GM11168 (cell line): ENCODE data around the gene FBXO41.

Experiments used
- in situ Hi-C: fragments of 300-500 bp; cut with MboI; formaldehyde crosslinking; loops from one replicate; pipeline ENCODE4 v1.12.0; 2022; ENCODE audit warnings: low sequenced_read_pairs; ENCODE audit not compliant: unreplicated experiment

Gene FBXO41

DNA sequence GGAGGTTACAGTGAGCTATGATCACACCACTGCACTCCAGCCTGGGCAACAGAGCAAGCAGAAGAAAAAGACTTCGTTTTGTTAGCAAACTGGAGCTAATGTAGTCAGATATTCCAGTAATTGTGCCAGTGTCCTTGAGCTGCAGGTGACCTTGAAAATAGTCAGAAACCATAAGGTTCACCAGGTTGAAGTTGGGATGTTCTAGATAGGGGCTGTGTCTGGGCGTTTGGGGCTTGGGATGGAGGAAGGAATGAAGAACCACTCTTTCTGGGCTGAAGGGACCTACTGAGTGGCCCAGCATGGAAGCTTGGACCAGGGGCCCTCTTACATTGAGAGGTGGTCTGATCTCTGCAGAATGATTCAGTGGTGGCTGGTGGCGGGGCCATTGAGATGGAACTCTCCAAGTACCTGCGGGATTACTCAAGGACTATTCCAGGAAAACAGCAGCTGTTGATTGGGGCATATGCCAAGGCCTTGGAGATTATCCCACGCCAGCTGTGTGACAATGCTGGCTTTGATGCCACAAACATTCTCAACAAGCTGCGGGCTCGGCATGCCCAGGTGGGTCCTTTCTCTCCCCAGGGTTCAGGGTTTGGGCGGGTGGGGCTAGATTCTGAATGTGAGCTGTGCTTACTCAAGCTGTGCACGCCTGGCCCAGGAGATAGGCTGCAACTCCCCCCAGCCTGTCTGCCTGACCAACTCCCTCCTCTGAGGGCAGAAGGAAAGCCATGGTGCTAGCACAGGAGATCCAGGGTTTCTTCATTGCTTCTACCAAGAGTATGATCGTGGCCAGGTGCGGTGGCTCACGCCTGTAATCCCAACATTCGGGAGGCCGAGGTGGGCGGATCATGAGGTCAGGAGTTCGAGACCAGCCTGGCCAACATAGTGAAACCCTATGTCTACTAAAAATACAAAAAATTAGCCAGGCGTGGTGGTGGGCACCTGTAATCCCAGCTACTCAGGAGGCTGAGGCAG is 33.1 kb downstream of the FBXO41 start:
- in situ Hi-C loops: no loop called here

DNA sequence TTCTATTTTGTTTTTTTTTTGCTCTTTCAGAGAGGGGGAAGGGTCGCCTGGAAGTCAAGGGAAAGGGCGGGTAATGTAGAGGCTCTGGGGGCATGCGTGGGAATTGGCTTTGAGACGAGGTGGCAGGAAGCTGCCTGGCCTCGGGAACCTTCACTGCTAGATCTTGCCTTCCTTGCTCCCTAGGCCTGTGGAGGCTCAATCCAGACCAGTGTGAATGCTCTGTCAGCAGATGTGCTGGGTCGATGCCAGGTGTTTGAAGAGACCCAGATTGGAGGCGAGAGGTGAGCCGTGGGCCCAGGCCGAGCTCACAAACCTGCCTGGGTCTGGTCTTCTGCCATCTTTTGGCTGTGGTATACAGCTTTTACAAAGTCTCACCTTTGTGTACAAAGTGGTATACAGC is 34.6 kb downstream of the FBXO41 start:
- in situ Hi-C loops: no loop called here

DNA sequence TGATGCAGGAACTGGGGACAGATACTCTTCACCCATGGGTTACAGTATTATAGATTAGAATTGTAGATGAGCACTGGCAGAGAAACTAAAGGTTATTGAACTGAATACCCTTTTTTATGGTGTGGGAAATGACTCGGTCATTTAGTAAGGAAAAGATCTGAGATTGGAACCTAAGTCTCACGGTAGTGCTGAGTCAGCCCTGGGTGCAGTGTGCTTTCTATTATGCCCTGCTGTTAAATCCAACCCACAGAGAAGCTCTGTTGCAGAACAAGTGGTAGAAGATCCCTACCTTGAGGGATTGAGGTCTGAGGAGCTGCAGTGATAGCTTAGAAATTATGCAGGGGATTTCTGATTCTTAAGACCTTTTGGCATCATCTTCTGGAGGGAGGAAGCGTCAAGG is 37.4 kb downstream of the FBXO41 start:
- in situ Hi-C loops: no loop called here

DNA sequence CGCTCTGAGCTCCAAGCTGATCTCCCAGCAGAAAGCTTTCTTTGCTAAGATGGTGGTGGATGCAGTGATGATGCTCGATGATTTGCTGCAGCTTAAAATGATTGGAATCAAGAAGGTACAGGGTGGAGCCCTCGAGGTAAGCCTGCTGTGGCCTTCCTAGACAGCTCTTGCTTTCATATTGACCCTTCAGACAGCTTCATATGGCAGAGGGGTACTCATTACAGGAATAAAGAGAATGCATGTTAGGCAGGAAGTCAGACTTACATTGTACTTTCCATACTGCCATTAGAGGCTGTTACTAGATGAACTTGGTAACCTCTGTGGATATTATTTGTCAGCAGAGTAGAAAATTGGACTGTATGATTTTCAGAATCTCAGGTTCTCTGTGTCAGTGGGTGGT is 39.7 kb downstream of the FBXO41 start:
- in situ Hi-C loops: no loop called here

DNA sequence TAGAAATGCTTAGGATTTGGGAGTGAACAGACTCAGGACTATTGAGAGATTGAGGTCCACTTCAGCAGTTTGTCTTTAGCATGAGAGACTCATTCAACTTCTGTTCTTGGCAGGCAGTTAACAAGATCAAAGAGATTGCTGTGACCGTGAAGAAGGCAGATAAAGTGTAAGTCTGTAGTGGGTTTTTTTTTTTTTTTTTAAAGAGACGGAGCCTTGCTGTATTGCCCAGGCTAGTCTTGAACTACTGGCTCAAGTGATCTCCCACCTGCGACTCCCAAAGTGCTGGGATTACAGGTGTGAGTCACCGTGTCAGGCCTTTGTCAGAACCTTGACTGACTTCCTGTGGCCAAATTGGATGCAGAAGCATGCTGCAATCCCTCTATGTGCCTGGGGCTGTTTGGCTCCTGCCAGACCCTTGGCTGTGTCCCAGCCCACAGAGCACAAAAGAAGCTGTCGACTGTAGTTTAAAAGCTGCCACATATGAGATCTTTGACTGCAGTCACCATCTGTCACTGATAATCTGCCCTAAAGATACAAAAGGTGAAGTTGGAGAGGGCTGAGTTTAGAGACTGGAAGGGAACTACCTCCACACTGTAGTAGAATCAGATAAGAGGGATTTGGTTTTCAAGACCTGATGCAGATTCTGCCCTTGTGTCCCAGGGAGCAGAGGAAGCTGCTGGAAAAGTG is 40.3 kb downstream of the FBXO41 start:
- in situ Hi-C loops: no loop called here

DNA sequence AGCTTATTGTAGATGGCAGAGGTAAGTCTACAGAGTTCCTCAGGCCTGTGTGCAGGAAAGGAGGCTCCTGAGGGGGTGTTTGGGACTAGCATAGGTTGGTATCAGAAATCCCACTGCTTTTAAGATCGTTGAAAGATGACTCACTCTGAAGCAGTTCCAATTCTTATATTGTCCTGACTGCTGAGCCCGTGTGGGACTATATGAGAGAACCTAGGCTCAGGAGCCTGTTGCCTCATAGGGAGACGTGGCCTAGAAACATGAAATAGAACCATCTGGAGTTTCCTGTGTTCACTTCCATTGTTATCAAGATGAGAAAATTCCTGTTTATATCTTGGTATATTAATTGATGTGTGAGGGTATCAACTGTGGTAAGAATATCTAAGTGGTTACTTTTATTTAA is 44.5 kb downstream of the FBXO41 start:
- in situ Hi-C loops: no loop called here

DNA sequence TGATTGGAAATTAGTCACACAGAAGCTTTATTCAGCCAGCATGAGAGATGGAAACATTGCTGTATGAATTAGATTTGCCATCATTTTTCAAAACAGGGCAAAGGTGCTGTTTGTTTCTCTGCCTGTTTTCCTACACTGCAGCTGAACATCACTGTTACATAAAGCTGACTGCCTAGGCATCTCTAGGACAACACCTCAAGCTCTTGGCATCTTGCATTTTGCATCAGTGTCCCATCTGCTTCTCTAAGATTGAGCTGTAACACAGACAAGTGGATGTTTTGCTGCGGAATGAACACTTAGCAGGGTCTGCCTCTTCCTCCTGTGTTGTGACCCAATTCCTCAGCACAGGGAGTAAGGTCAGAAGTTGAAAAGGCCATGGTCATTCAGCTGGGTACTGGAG is 45.3 kb downstream of the FBXO41 start:
- in situ Hi-C loops: no loop called here

DNA sequence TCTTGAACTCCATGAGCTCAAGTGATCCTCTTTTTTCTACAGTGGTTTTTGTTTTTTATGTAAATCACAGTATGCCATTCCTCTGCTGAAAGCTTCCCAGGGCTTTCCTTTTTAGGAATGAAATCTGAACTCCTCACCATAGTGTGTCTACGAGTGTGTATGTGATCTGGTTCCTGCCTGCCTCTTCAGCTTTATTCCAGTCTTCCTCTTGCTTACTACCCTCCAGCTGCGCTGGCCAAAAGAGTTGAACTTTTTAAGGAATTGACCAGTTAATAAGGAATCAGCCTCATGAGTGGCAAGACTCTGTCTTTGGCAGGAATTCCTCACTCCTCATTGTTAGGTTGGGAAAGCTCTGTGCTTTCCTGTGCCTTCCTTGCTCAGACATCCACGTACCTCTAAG is 46.1 kb downstream of the FBXO41 start:
- in situ Hi-C loops: no loop called here

DNA sequence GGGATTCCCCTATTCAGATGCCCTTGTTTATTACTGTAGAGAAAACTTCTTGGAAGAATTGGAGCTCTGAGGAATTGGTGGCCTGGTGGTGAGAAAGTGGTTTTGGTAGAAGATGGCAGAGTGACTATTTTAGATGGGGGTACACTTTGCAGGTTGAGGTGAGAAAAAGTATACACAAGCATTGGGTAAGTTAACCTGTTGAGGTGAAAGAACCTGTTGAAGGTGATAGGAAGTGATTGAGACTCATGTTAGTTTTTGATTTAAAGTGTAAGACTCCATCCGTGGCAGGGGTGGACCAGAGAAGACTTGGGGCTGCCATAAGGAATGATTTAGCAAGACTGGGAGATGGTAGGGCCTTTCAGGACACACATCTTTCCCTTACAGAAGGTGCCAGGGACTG is 47.1 kb downstream of the FBXO41 start:
- in situ Hi-C loops: no loop called here

DNA sequence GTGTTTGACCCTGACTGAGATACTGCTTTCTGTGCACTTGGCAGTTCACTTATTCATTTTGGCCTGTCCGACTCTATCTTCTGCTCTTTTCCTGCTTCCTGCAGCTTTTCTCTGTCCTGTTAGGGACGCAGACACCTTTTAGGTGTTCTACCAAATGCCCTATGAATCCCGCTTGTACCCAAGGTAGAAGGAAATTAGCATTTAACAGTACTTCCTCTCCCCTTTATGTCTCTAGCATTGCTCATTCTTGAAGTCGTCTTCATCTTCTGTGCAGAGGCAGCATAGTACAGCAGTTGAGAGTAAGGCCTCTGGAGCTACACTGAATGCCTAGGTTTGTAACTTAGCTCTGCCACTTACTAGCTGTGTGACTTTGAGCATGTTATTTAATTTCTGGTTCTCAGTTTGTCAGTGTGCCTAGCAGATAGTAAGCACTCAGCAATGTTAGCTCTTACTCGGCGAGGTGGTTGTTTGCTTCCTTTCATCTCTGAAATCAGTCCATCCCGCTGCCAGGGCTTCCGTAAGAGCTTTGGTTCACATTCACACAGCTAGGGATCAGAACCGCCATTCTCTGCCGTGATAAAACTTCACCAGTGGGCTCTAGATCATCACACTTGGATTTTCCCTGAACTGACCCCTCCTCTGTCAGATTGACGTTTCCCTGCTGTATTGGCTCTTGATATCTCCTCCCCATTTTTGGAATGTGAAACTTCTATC is 48.8 kb downstream of the FBXO41 start:
- in situ Hi-C loops: no loop called here

DNA sequence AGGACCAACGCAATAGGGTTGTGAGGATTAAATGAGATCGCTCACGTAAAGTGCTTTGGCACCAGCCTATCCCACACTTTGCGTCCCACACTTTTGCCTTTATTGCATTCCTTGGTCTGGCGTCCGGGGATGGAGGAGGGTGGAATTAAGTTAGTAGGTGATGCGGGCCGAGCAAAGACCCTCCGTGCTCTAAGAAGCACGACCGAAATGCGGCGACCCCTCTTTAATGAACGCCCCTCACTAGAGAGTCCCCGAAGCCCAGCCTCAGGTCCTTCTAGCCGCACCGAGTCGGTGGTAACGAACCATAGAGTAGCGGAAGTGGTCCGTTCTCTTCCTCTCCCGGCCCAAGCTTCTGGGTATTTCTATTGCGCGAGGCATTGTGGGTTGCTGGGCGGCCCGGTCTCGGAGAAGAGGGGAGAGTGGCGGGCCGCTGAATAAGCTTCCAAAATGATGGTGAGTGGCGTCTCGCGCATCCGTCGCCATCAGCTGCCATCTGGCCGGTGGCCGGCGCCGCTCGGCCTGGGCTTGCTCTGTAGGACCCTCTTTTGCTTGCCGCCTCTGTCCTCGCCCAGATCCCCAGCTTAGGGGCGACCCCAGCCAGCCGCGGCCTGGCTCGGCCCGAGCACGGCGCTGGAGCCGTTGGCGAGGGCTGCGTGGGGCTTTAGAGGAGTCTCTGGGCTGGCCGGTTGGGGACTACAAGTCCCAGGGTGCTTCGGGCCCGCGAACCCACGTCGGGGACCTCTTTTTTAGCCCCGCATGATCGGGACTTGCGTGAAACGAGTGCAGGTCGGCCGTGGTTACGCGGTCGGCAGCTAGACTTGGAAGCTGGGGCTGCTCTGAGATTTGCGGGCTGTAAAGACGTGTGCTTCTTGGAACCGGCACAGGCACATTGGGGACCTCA is 50.1 kb downstream of the FBXO41 start, which contains the start of gene CCT7:
CCT7 (plus strand) TSS at position 377 of the 901 bp plus-strand sequence; CDS start at position 448, 71 bp downstream.
- in situ Hi-C loops: no loop called here

DNA sequence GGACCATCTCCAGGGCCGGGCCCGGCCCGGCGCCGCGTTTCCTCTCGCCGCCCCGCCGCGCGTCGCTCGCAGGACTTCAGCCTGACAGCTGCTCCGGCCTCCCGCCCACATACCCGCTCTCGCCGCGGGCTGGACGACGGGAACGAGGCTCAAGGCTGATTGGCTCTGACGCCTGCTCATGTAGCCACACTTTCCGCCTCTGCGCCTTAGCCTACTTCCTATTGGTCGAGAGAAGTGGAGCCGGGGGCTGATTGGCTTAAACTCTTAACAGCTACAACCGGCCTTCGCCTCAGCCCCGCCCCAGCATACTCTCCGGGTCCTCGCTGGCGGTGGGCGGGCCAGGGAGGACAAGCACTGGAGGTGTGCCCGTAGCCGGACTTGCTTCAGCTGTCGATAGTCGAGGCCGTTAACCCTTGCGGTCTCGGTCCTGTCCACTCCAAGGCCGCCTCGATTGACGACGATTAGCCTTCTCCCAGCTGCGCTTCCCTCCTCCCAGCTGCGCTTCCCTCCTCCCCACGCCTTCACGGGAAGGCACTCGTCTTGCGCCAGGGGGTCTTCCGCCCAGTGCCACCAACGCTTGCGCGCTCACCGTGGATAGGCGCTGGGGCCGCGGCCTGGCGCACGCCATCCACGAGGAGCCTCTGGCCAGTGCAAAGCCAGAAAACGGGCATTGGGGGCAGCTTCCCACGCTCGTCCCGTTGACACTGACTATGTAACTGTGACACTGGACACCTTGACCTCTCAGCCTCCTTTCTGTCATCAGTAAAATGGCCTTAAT is 50.9 kb downstream of the FBXO41 start, which contains the start of gene PRADC1:
PRADC1 (minus strand) TSS at position 86 of the 778 bp plus-strand sequence; CDS start at position 7, 79 bp downstream.
- in situ Hi-C loops: no loop called here

DNA sequence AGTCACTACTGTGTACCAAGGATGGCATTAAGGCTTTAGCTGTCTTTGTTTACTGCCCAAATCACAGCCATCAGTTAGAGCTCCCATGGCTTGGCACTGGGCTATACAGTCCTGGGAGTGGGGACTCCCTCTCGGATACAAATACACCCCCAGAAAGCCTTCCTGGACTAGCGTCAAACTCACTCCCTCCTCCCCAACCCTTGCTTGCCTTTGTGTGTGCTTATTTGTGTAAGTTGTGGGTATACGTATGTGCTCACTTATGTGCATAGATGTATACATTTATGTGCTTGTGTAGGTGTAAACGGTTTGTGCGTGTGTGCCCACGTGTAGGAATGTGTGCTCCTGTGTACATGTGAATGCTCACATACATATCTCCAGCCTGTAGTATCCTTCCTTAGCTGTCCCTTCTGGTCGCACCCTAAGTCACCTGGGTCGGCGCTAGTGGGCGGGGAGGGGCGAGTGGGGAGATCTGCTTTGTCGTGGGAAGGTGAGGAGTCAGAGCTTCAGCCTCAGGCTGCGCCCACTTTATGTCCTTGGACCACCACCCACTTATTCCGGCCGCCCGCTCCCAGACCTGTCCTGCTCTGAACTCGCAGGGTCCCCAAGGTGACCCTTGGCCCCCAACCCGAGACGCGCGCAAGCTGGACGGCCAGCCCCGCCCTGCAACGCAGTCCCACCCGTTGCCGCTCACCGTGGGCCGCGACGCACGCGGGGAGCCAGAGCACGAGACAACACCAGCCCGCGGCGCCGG is 51.7 kb downstream of the FBXO41 start:
- in situ Hi-C loops: no loop called here

DNA sequence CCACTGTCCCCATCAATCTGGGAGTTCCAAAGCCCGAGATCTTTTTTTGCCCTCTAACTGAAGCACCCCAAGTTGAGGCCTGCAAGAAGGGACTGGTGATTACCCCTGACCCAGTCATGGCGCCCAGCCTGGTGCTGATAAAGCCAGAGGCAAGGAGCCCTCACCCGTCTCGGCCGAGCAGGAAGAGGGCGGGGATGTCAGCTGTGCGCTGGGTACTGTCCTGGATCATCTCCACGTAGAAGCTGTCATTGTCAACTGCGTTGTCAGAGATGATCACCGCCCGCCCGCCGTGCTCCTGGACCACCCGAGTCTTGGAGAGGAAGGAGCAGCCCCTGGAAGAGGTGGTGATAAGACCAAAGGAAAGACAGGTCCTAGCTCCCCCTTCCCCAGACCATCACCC is 55.6 kb downstream of the FBXO41 start:
- in situ Hi-C loops: no loop called here

DNA sequence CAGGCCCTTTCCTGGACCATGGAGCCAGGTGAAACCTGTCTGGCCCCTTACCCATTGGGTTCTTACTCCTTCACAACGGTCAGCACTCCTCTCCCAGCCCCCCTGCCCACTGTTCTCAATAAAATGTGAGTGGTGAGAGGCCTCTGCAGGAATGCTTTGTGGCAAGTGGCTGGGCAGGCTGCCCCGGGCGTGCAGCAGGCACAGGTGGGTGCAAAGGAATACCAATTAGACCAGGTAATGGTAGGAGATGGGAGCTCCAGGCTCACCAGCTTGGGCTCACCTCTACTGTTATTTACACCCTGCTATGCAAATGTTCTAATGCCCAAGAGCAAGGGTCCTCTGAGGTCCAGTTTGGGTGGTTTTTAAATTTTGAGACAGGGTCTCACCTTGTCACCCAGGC is 57.2 kb downstream of the FBXO41 start:
- in situ Hi-C loops: no loop called here

DNA sequence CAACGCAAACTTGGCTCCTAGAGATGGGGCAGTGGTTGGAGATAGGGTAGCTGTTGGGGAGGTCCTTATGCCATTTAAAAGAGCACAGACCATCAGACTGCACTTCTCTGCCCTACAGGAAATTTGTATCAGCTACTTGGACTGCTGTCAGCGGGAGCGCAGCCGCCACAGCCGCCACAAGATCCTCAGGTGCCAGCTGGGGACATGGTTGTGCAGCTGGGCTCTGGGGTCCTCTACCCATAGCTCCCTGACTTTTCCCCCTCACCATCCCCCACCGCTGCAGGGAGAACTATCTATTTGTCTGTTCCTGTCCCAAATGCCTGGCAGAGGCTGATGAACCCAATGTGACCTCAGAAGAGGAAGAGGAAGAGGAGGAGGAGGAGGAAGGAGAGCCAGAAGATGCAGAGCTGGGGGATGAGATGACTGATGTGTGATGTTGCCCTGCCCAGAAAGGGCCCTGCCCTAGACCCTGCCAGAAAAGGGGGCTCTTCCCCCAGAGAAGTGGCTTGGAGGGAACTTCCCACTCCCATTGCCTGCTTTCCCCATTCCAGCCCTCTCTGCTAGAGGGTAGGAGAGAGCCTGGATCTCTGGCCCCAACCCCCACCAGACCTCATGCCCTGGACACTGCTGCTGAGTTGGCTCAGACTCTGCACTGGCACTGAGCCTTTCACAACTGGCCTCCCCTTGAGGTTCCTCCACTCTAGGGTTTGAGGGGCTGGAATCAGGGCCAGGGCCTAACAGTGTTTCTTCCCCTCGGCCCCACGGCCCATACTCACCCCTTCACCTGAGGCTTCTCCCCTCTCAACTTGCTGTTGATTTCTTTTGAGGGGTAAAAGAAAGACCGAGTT is 58.5 kb downstream of the FBXO41 start:
- in situ Hi-C loops: no loop called here

DNA sequence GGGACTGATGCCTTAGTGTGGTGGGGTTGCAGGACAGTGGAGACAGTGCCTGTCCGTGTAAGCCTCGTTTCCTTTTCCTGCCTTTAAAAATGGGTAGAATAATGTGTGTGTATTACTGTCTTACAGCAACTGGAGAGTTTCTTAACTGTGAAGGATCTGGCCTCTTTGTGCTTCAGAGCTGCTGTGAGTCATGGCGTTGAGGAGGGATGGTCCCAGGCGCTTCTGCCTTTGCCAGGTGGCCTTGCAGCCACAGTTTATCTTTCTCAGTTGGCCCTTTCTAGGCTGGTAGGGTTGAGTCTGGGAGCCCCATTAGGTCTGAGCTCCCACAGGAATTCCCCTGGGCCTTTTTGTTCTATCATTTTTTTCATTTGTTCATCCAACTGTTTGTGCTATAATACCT is 60.5 kb downstream of the FBXO41 start:
- in situ Hi-C loops: no loop called here
